Transverse colon (tissue), 4 donors: ENCODE results near the gene SPTB. TPM values are rescaled to one million over a fixed set of nuclear protein-coding genes. Genes with fewer than 3 reads are reported as not detected.
A peak's percentile ranks its signal among the peaks of the same experiment; 100 is the strongest.
"Not testable (repeated sequence)": the region's sequence is repeated elsewhere in the genome, so short reads cannot be mapped to it uniquely, and the experiment has no call there.

ENCODE experiments used
- DNase-seq: peaks from one replicate; pipeline ENCODE4 v3.0.0-alpha.2; 2019
- H3K27ac ChIP-seq, 4 donors: fragments of 200-600 bp; sonication (generic); 2 replicates each; pipeline ENCODE4 v1.5.1; 2016 to 2018; ENCODE audit warnings: inconsistent platforms in 4 of 4
- H3K27me3 ChIP-seq: fragments of 200-600 bp; sonication (generic); 2 replicates; pipeline ENCODE4 v1.5.1; 2017; ENCODE audit warnings: inconsistent platforms
- H3K36me3 ChIP-seq, 4 donors: fragments of 200-600 bp; sonication (generic); 2 replicates each; pipeline ENCODE4 v1.5.1; 2017 to 2019; ENCODE audit warnings: inconsistent platforms in 4 of 4
- H3K4me1 ChIP-seq, 4 donors: fragments of 200-600 bp; sonication (generic); 2 replicates each; pipeline ENCODE4 v1.5.1; 2017 to 2020; ENCODE audit warnings: inconsistent platforms in 4 of 4
- H3K4me3 ChIP-seq, 4 donors: fragments of 200-600 bp; sonication (generic); 1 replicate in 1 of 4; 2 replicates in 3 of 4; pipeline versions ENCODE4 v1.5.1 to v1.6.1; 2017 to 2019; ENCODE audit warnings: inconsistent platforms in 4 of 4
- H3K9me3 ChIP-seq, 2 donors: fragments of 200-600 bp; sonication (generic); 2 replicates each; pipeline ENCODE4 v1.5.1; 2017 to 2019; ENCODE audit warnings: inconsistent platforms in 2 of 2
- CTCF ChIP-seq, 5 experiments: fragments of 200-600 bp in 3 of 5; fragments of 450-650 bp in 2 of 5; sonication (generic) in 3 of 5; IDR thresholded peaks; 1 replicate in 2 of 5; 2 replicates in 3 of 5; pipeline ENCODE4 v1.5.1; 2016 to 2017; ENCODE audit warnings: antibody characterized with exemption in 5 of 5, inconsistent platforms in 3 of 5, mild to moderate bottlenecking in 2 of 5, moderate library complexity in 1 of 5
- EP300 ChIP-seq: sonication (generic); formaldehyde crosslinking; IDR thresholded peaks from one replicate; pipeline ENCODE4 v1.6.1; 2017; ENCODE audit warnings: antibody characterized with exemption, low read depth
- POLR2A ChIP-seq: fragments of 450-650 bp; IDR thresholded peaks from one replicate; pipeline ENCODE4 v1.6.1; 2016; ENCODE audit warnings: antibody characterized with exemption, mild to moderate bottlenecking, moderate library complexity
- POLR2AphosphoS5 ChIP-seq, 3 donors: sonication (generic); formaldehyde crosslinking; IDR thresholded peaks; one replicate each; pipeline ENCODE4 v1.6.1; 2016; ENCODE audit warnings: antibody characterized with exemption in 3 of 3
- WGBS, 2 donors: methylation state at CpG; one replicate each; pipeline ENCODE4 v1.1.5; 2018; ENCODE audit warnings: low coverage in 1 of 2; 5-methylcytosine and 5-hydroxymethylcytosine counted together
- in situ Hi-C, 4 donors: fragments of 200-750 bp; cut with MboI; loops; one replicate each; pipeline versions ENCODE4 v1.15.0 to v1.15.1; 2017; ENCODE audit warnings: low sequenced_read_pairs in 3 of 4, low pct_ligation_motif_present in 1 of 4, low pct_unique_long_range_greater_than_20kb in 1 of 4
- intact Hi-C: fragments of 100-400 bp; cut with DNase I; formaldehyde crosslinking; loops from one replicate; pipeline ENCODE4 v1.15.1; 2023; ENCODE audit warnings: low total_unique reads
- total RNA-seq, 4 donors: library from RNA; depleted of rRNA; stranded (reverse); fragments of >200 nt; gene quantifications; one replicate each; pipeline ENCODE4 v1.1.0, GENCODE V29; 2016

SPTB gene
- total RNA-seq, 4 donors from 2014 or later = 0.20 to 0.96 (median 0.58) TPM

GRCh38 chr14:64806202-64806861 is 73.4 kb downstream of the SPTB start:
- Histone ChIP-seq H3K9me3 (no peaks in the 10 kb centered on the region), H3K27me3 (no peaks in the 10 kb centered on the region), H3K27ac (peak overlapping the region in 1 of 4 donors; percentile 9), H3K4me3 (no peak overlapping the region), H3K36me3 (no peaks in the 10 kb centered on the region), H3K4me1 (no peaks in the 10 kb centered on the region)
- 61 to 73% methylated on average over 8 to 9 of the region's 9 CpGs for WGBS, 2 donors
- in situ Hi-C loops (no loop called here), intact Hi-C loops (no loop called here)
- TF ChIP-seq POLR2A (no peak), POLR2AphosphoS5 (IDR thresholded peaks at IDR 0.05) (peak in 1 of 3 donors; percentile 11)
- no peak for DNase-seq

- DNase-seq, H3K9me3 ChIP-seq, H3K27ac ChIP-seq, H3K4me3 ChIP-seq, H3K27me3 ChIP-seq, H3K4me1 ChIP-seq, H3K36me3 ChIP-seq, intact Hi-C loops, in situ Hi-C loops: not testable (repeated sequence)
- WGBS, 2 donors = 99% methylated on average over 3 of the region's 3 CpGs; no CpG with 5 or more reads in 1 of the 2 donors
Measured at GRCh38 chr14:64805646-64806045, 74.1 kb downstream of the SPTB start.

GRCh38 chr14:64804754-64805260 is 74.9 kb downstream of the SPTB start:
- Histone ChIP-seq H3K27me3 (no peaks in the 10 kb centered on the region), H3K27ac (no peak overlapping the region), H3K9me3 (no peaks in the 10 kb centered on the region), H3K4me3 (no peak overlapping the region), H3K36me3 (no peaks in the 10 kb centered on the region), H3K4me1 (no peaks in the 10 kb centered on the region)
- DNase-seq = no peak
- intact Hi-C loops = no loop called here
- in situ Hi-C loops = no loop called here
- 88% methylated on average over 12 of the region's 12 CpGs; no CpG with 5 or more reads in 1 of the 2 donors for WGBS, 2 donors
- no peak for TF ChIP-seq CTCF (IDR thresholded peaks at IDR 0.05)
- no peak for TF ChIP-seq EP300
- TF ChIP-seq POLR2A = no peak

- intact Hi-C loops (no loop called here), in situ Hi-C loops (no loop called here)
- Histone ChIP-seq H3K4me1 (no peaks in the 10 kb centered on the region), H3K27ac (no peak overlapping the region), H3K36me3 (no peaks in the 10 kb centered on the region), H3K9me3 (no peaks in the 10 kb centered on the region), H3K4me3 (no peak overlapping the region), H3K27me3 (no peaks in the 10 kb centered on the region)
- 100% methylated on average over 1 of the region's 1 CpG; no CpG with 5 or more reads in 1 of the 2 donors for WGBS, 2 donors
- DNase-seq = no peak
- TF ChIP-seq POLR2A (no peak), POLR2AphosphoS5 (IDR thresholded peaks at IDR 0.05) (no peak), EP300 (no peak), CTCF (IDR thresholded peaks at IDR 0.05) (no peak)
Measured at GRCh38 chr14:64801800-64802199, 77.9 kb downstream of the SPTB start.

GRCh38 chr14:64801046-64801445 is 78.7 kb downstream of the SPTB start:
- intact Hi-C loops (no loop called here), in situ Hi-C loops (no loop called here)
- Histone ChIP-seq H3K36me3 (no peaks in the 10 kb centered on the region), H3K4me3 (no peak overlapping the region), H3K27ac (no peak overlapping the region), H3K4me1 (no peaks in the 10 kb centered on the region), H3K27me3 (no peaks in the 10 kb centered on the region), H3K9me3 (no peaks in the 10 kb centered on the region)
- no peak for DNase-seq
- TF ChIP-seq POLR2AphosphoS5 (IDR thresholded peaks at IDR 0.05) (no peak), CTCF (IDR thresholded peaks at IDR 0.05) (no peak), EP300 (no peak), POLR2A (no peak)
- 82 to 92% methylated on average over 5 to 11 of the region's 11 CpGs for WGBS, 2 donors
